Measurements from ENCODE around the gene TEKT5. TPM values are rescaled to one million over a fixed set of nuclear protein-coding genes. Genes with fewer than 3 reads are reported as not detected.

The TEKT5 gene
- total RNA-seq, 1 experiment from 2014 or later: not detected

GRCh38 chr16:10660950-10661635 is 33.6 kb downstream of the TEKT5 start:
- POLR2A ChIA-PET (ENCODE audit: unreplicated experiment): no interaction called here
- TF ChIP-seq EZH2 (IDR thresholded peaks at IDR 0.05; ENCODE audit: low read depth): no peak
- CTCF ChIA-PET: interaction anchor here (0.6 kb wide), 1 partner anchor 106 kb away, joined by 4 read pairs; no protein-coding TSS in a partner anchor

DNA sequence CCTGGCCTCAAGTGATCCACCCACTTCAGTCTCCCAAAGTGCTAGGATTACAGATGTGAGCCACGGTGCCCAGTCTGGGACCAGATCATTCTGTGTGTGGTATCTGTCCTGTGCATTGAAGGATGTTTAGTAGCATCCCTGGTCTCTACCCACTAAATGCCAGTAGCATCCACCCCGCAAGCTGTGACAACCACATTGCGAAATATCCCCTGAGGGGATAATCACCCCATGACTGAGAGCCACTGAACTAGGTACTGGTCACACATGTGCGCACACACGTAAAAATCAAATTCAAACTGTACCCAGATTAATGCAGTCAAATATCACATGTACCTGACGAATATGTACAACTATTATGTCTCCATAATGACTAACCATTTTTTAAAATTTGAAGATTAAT is 35.8 kb downstream of the TEKT5 start:
- Histone ChIP-seq H3K9me2 (ENCODE audit: insufficient read depth) (no peaks in the 10 kb centered on the region), H3K9me3 (ENCODE audit: insufficient read depth, low read depth) (no peaks in the 10 kb centered on the region)
- POLR2A ChIA-PET (ENCODE audit: unreplicated experiment): no interaction called here

More at GRCh38 chr16:10660950-10661635, 33.6 kb downstream of the TEKT5 start:
- H3K4me3 ChIP-seq: no peak overlapping the region
- no peaks in the 10 kb centered on the region for H3K27me3 ChIP-seq (ENCODE audit: insufficient read depth, low read depth)
- H3K9me2 ChIP-seq (ENCODE audit: insufficient read depth): no peaks in the 10 kb centered on the region
- no peak for DNase-seq
- no peak overlapping the region for H3K4me2 ChIP-seq
- H3K9me3 ChIP-seq (ENCODE audit: insufficient read depth, low read depth): no peaks in the 10 kb centered on the region
- H3K79me2 ChIP-seq (ENCODE audit: low read depth): no peaks in the 10 kb centered on the region
- H3K27ac ChIP-seq: no peak overlapping the region
- no peaks in the 10 kb centered on the region for H3K4me1 ChIP-seq (replicated peaks; ENCODE audit: insufficient read depth)
- no peaks in the 10 kb centered on the region for H3F3A ChIP-seq (ENCODE audit: insufficient read depth, low read depth)
- intact Hi-C loops (cut with micrococcal nuclease; ENCODE audit: unreplicated experiment): no loop called here
- no peaks in the 10 kb centered on the region for H3K36me3 ChIP-seq (ENCODE audit: low read depth)
- H4K20me1 ChIP-seq (ENCODE audit: insufficient read depth): no peaks in the 10 kb centered on the region
- no TSS peak for BruUV-seq (replicated peaks)
- no peak overlapping the region for H2AFZ ChIP-seq

DNA sequence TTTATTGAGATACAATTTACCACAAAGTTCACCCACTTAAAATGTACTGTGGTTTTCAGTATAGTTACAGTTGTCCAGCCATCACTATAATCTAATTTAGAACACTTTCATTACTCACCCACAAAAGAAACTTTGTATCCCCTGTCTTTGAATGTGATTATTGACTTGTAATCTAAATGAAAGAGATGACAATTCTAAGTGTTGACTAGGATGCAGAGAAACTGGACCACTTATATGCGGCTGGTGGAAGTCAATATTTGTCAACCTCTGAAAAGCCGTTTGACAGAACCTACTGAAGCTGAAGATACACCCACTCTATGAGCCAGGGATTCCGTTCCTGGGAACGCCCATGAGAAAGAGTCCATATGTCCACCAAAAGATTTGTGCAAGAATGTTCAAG is 36.8 kb downstream of the TEKT5 start:
- peaks cover 14% of the 10 kb centered on the region for H3F3A ChIP-seq (ENCODE audit: insufficient read depth, low read depth)
- intact Hi-C loops (cut with micrococcal nuclease; ENCODE audit: unreplicated experiment): no loop called here
- H3K79me2 ChIP-seq (ENCODE audit: low read depth): no peaks in the 10 kb centered on the region
- peaks cover 8% of the 10 kb centered on the region; the same call in 1 of the 2 replicates for H3K4me1 ChIP-seq (replicated peaks; ENCODE audit: insufficient read depth)
- POLR2A ChIA-PET (ENCODE audit: unreplicated experiment): no interaction called here
- no peak overlapping the region for H2AFZ ChIP-seq
- no peaks in the 10 kb centered on the region for H3K36me3 ChIP-seq (ENCODE audit: low read depth)
- CTCF ChIA-PET: no interaction called here
- TF ChIP-seq CTCF (conservative IDR thresholded peaks at IDR 0.05) (no peak), EZH2 (IDR thresholded peaks at IDR 0.05; ENCODE audit: low read depth) (no peak)
- H4K20me1 ChIP-seq (ENCODE audit: insufficient read depth): no peaks in the 10 kb centered on the region
- H3K9me2 ChIP-seq (ENCODE audit: insufficient read depth): no peaks in the 10 kb centered on the region
- no peak overlapping the region for H3K4me3 ChIP-seq
- H3K27me3 ChIP-seq (ENCODE audit: insufficient read depth, low read depth): no peaks in the 10 kb centered on the region
- no peak overlapping the region for H3K27ac ChIP-seq
- no peak overlapping the region for H3K4me2 ChIP-seq
- DNase-seq: no peak
- no peaks in the 10 kb centered on the region for H3K9me3 ChIP-seq (ENCODE audit: insufficient read depth, low read depth)
- BruUV-seq (replicated peaks): no TSS peak

More for the DNA sequence above, 35.8 kb downstream of the TEKT5 start:
- CTCF ChIA-PET: no interaction called here
- Histone ChIP-seq H3K27ac (no peak overlapping the region), H3K4me3 (no peak overlapping the region), H3K36me3 (ENCODE audit: low read depth) (no peaks in the 10 kb centered on the region), H3K4me2 (no peak overlapping the region), H4K20me1 (ENCODE audit: insufficient read depth) (no peaks in the 10 kb centered on the region), H3F3A (ENCODE audit: insufficient read depth, low read depth) (peaks cover 6% of the 10 kb centered on the region; the same call in 1 of the 2 replicates), H3K79me2 (ENCODE audit: low read depth) (no peaks in the 10 kb centered on the region), H3K4me1 (replicated peaks; ENCODE audit: insufficient read depth) (no peaks in the 10 kb centered on the region), H2AFZ (no peak overlapping the region), H3K27me3 (ENCODE audit: insufficient read depth, low read depth) (no peaks in the 10 kb centered on the region)
- intact Hi-C loops (cut with micrococcal nuclease; ENCODE audit: unreplicated experiment): no loop called here
- no TSS peak for BruUV-seq (replicated peaks)
- DNase-seq: no peak
- TF ChIP-seq EZH2 (IDR thresholded peaks at IDR 0.05; ENCODE audit: low read depth) (no peak), CTCF (conservative IDR thresholded peaks at IDR 0.05) (no peak)

- no peak for TF ChIP-seq CTCF (conservative IDR thresholded peaks at IDR 0.05)
- no peak for TF ChIP-seq EZH2 (IDR thresholded peaks at IDR 0.05; ENCODE audit: low read depth)
- H3F3A ChIP-seq (ENCODE audit: insufficient read depth, low read depth): peaks cover 14% of the 10 kb centered on the region
- no peaks in the 10 kb centered on the region for H3K9me2 ChIP-seq (ENCODE audit: insufficient read depth)
- H3K27me3 ChIP-seq (ENCODE audit: insufficient read depth, low read depth): no peaks in the 10 kb centered on the region
- intact Hi-C loops (cut with micrococcal nuclease; ENCODE audit: unreplicated experiment): no loop called here
- BruUV-seq (replicated peaks): no TSS peak
- H3K27ac ChIP-seq: no peak overlapping the region
- no peaks in the 10 kb centered on the region for H3K79me2 ChIP-seq (ENCODE audit: low read depth)
- ChIA-PET POLR2A (ENCODE audit: unreplicated experiment) (no interaction called here), CTCF (no interaction called here)
- H2AFZ ChIP-seq: no peak overlapping the region
- peaks cover 8% of the 10 kb centered on the region; the same call in 1 of the 2 replicates for H3K4me1 ChIP-seq (replicated peaks; ENCODE audit: insufficient read depth)
- no peaks in the 10 kb centered on the region for H3K36me3 ChIP-seq (ENCODE audit: low read depth)
- H3K9me3 ChIP-seq (ENCODE audit: insufficient read depth, low read depth): no peaks in the 10 kb centered on the region
- no peak for DNase-seq
- H3K4me3 ChIP-seq: no peak overlapping the region
- no peaks in the 10 kb centered on the region for H4K20me1 ChIP-seq (ENCODE audit: insufficient read depth)
- no peak overlapping the region for H3K4me2 ChIP-seq
Measured at GRCh38 chr16:10656618-10657017, 38.1 kb downstream of the TEKT5 start.

Measured in PC-9 (cell line).